H1 (cell line): ENCODE measurements around the gene DDX47. TPM values are rescaled to one million over a fixed set of nuclear protein-coding genes. Genes with fewer than 3 reads are reported as not detected.

Experiments
- BCL11A ChIP-seq, 2 experiments: IDR thresholded peaks; one replicate each; pipeline ENCODE4 v1.6.1; 2011; ENCODE audit warnings: low read depth in 2 of 2, low read length in 2 of 2, mild to moderate bottlenecking in 2 of 2
- CHD2 ChIP-seq: IDR thresholded peaks from 2 replicates; pipeline ENCODE4 v1.6.1; 2012; ENCODE audit warnings: low read length, improper control_type of control experiment
- RBBP5 ChIP-seq: IDR thresholded peaks from 2 replicates; pipeline ENCODE4 v1.7.1; 2012; ENCODE audit warnings: low read depth, mild to moderate bottlenecking, inconsistent platforms, low read length, moderate library complexity, borderline replicate concordance
- polyA plus RNA-seq, 7 experiments: library from polyadenylated mRNA; depleted of rRNA in 3 of 7; stranded (reverse) in 5 of 7; unstranded in 2 of 7; fragments of >200 nt in 5 of 7; fragments of 200-250 nt in 2 of 7; gene quantifications; 1 replicate in 5 of 7; 2 replicates in 1 of 7; 4 replicates in 1 of 7; pipeline versions ENCODE4 v1.2.1 to v1.2.3, GENCODE V29; 2011 to 2013; ENCODE audit warnings: missing spikeins in 2 of 7, mixed read lengths in 2 of 7
- total RNA-seq: library from RNA; stranded (reverse); fragmentation: NEBNext Ultra II Directional; extraction: Animal tissue kit (Norgen Biotek cat#: 25700); gene quantifications from 2 replicates; pipeline ENCODE4 v1.2.1, GENCODE V29; 2021
- TF ChIP-seq, protein P1 (sequence below): fragments of 300-600 bp; sonication (generic); IDR thresholded peaks from 2 replicates; pipeline ENCODE4 v1.7.1; 2012; ENCODE audit warnings: low read length, moderate library complexity, mild to moderate bottlenecking, inconsistent platforms; ENCODE audit not compliant: insufficient replicate concordance

DDX47 gene
- total and polyA plus RNA-seq, 2 of the 8 experiments (the other 6 are each of a cell fraction or from before 2014, with no cell fraction given) = 54.4 to 74.2 TPM

DNA sequence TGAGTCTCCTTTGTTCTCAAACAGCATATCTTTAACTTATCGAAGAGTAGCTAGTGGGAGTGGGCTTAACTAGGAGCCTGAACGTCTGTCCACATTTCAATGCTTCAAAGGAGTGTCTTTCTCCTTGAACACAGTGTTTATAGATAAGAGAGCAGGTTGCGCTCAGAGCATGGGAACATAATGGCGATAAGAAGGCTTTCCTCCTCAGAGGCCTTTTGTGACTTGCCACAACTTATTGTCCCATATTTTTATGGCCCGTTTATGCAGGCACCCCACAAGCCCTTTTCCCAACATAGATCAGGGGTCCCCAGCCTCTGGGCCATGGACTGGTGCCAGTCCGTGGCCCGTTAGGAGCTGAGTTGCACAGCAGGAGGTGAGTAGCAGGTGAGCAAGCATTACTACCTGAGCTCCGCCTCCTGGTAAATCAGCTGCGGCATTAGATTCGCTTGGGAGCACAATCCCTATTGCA lies 2.6 kb upstream of the DDX47 start (continued):
- TF ChIP-seq, protein P1, sequence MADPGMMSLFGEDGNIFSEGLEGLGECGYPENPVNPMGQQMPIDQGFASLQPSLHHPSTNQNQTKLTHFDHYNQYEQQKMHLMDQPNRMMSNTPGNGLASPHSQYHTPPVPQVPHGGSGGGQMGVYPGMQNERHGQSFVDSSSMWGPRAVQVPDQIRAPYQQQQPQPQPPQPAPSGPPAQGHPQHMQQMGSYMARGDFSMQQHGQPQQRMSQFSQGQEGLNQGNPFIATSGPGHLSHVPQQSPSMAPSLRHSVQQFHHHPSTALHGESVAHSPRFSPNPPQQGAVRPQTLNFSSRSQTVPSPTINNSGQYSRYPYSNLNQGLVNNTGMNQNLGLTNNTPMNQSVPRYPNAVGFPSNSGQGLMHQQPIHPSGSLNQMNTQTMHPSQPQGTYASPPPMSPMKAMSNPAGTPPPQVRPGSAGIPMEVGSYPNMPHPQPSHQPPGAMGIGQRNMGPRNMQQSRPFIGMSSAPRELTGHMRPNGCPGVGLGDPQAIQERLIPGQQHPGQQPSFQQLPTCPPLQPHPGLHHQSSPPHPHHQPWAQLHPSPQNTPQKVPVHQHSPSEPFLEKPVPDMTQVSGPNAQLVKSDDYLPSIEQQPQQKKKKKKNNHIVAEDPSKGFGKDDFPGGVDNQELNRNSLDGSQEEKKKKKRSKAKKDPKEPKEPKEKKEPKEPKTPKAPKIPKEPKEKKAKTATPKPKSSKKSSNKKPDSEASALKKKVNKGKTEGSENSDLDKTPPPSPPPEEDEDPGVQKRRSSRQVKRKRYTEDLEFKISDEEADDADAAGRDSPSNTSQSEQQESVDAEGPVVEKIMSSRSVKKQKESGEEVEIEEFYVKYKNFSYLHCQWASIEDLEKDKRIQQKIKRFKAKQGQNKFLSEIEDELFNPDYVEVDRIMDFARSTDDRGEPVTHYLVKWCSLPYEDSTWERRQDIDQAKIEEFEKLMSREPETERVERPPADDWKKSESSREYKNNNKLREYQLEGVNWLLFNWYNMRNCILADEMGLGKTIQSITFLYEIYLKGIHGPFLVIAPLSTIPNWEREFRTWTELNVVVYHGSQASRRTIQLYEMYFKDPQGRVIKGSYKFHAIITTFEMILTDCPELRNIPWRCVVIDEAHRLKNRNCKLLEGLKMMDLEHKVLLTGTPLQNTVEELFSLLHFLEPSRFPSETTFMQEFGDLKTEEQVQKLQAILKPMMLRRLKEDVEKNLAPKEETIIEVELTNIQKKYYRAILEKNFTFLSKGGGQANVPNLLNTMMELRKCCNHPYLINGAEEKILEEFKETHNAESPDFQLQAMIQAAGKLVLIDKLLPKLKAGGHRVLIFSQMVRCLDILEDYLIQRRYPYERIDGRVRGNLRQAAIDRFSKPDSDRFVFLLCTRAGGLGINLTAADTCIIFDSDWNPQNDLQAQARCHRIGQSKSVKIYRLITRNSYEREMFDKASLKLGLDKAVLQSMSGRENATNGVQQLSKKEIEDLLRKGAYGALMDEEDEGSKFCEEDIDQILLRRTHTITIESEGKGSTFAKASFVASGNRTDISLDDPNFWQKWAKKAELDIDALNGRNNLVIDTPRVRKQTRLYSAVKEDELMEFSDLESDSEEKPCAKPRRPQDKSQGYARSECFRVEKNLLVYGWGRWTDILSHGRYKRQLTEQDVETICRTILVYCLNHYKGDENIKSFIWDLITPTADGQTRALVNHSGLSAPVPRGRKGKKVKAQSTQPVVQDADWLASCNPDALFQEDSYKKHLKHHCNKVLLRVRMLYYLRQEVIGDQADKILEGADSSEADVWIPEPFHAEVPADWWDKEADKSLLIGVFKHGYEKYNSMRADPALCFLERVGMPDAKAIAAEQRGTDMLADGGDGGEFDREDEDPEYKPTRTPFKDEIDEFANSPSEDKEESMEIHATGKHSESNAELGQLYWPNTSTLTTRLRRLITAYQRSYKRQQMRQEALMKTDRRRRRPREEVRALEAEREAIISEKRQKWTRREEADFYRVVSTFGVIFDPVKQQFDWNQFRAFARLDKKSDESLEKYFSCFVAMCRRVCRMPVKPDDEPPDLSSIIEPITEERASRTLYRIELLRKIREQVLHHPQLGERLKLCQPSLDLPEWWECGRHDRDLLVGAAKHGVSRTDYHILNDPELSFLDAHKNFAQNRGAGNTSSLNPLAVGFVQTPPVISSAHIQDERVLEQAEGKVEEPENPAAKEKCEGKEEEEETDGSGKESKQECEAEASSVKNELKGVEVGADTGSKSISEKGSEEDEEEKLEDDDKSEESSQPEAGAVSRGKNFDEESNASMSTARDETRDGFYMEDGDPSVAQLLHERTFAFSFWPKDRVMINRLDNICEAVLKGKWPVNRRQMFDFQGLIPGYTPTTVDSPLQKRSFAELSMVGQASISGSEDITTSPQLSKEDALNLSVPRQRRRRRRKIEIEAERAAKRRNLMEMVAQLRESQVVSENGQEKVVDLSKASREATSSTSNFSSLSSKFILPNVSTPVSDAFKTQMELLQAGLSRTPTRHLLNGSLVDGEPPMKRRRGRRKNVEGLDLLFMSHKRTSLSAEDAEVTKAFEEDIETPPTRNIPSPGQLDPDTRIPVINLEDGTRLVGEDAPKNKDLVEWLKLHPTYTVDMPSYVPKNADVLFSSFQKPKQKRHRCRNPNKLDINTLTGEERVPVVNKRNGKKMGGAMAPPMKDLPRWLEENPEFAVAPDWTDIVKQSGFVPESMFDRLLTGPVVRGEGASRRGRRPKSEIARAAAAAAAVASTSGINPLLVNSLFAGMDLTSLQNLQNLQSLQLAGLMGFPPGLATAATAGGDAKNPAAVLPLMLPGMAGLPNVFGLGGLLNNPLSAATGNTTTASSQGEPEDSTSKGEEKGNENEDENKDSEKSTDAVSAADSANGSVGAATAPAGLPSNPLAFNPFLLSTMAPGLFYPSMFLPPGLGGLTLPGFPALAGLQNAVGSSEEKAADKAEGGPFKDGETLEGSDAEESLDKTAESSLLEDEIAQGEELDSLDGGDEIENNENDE = no peak
- TF ChIP-seq BCL11A (IDR thresholded peaks at IDR 0.05; ENCODE audit: low read depth in 2 of 2, low read length in 2 of 2) = no peak
- TF ChIP-seq CHD2 = no peak
- TF ChIP-seq RBBP5 = no peak
- TF ChIP-seq, all 59 proteins: peak for 0
